Neural progenitor cell (in vitro differentiated cells): Measurements from ENCODE around the gene MAP3K13. TPM values are rescaled to one million over a fixed set of nuclear protein-coding genes. Genes with fewer than 3 reads are reported as not detected.
"Not testable (repeated sequence)": the region's sequence is repeated elsewhere in the genome, so short reads cannot be mapped to it uniquely, and the experiment has no call there.

Source experiments
- DNase-seq: peaks from one replicate; pipeline ENCODE4 v3.0.0-alpha.2; 2016; ENCODE audit warnings: low spot score
- H2AFZ ChIP-seq: fragments of 200-600 bp; sonication (generic); replicated peaks from 2 replicates; pipeline ENCODE4 v1.6.1; 2016; ENCODE audit warnings: antibody characterized with exemption
- H3F3A ChIP-seq: fragments of 200-600 bp; sonication (generic); 2 replicates; pipeline ENCODE4 v1.6.1; 2016; ENCODE audit warnings: antibody characterized with exemption, low read depth
- H3K27ac ChIP-seq: fragments of 200-600 bp; sonication (generic); 2 replicates; pipeline ENCODE4 v1.5.1; 2016; ENCODE audit warnings: mild to moderate bottlenecking
- H3K27me3 ChIP-seq: fragments of 200-600 bp; sonication (generic); 2 replicates; pipeline ENCODE4 v1.6.1; 2016; ENCODE audit warnings: mild to moderate bottlenecking, moderate library complexity
- H3K36me3 ChIP-seq: fragments of 200-600 bp; sonication (generic); 2 replicates; pipeline ENCODE4 v1.5.1; 2016
- H3K4me1 ChIP-seq: fragments of 200-600 bp; sonication (generic); 2 replicates; pipeline ENCODE4 v1.6.1; 2016; ENCODE audit warnings: mixed run types
- H3K4me2 ChIP-seq: fragments of 200-600 bp; sonication (generic); 2 replicates; pipeline ENCODE4 v1.6.1; 2016
- H3K4me3 ChIP-seq: fragments of 200-600 bp; sonication (generic); 2 replicates; pipeline ENCODE4 v1.5.1; 2016
- H3K79me2 ChIP-seq: fragments of 200-600 bp; sonication (generic); 2 replicates; pipeline ENCODE4 v1.6.1; 2016; ENCODE audit warnings: low read depth
- H3K9ac ChIP-seq: fragments of 200-600 bp; sonication (generic); 2 replicates; pipeline ENCODE4 v1.6.1; 2016
- H3K9me3 ChIP-seq: fragments of 200-600 bp; sonication (generic); 2 replicates; pipeline ENCODE4 v1.5.1; 2016; ENCODE audit warnings: low read depth
- H4K20me1 ChIP-seq: fragments of 200-600 bp; sonication (generic); 2 replicates; pipeline ENCODE4 v1.6.1; 2016; ENCODE audit warnings: low read depth
- H3K27ac Mint-ChIP-seq: 3 replicates; pipeline ENCODE4 v1.8.0; 2021; ENCODE audit warnings: mixed read lengths
- H3K27me3 Mint-ChIP-seq: 2 replicates; pipeline ENCODE4 v1.8.0; 2022; ENCODE audit warnings: low read depth, mild to moderate bottlenecking, inconsistent platforms, moderate library complexity, mixed read lengths; ENCODE audit not compliant: insufficient read depth
- H3K36me3 Mint-ChIP-seq: 3 replicates; pipeline ENCODE4 v1.8.0; 2021; ENCODE audit warnings: mixed read lengths
- H3K4me1 Mint-ChIP-seq: 3 replicates; pipeline ENCODE4 v1.8.0; 2021; ENCODE audit warnings: mixed read lengths
- H3K4me3 Mint-ChIP-seq: 3 replicates; pipeline ENCODE4 v1.8.0; 2021; ENCODE audit warnings: mild to moderate bottlenecking, moderate library complexity, mixed read lengths
- H3K9me3 Mint-ChIP-seq: 3 replicates; pipeline ENCODE4 v1.8.0; 2020; ENCODE audit warnings: mixed read lengths
- CTCF ChIP-seq: fragments of 200-600 bp; sonication (generic); IDR thresholded peaks from 2 replicates; pipeline ENCODE4 v1.5.1; 2017; ENCODE audit warnings: antibody characterized with exemption, mild to moderate bottlenecking
- EZH2 ChIP-seq: fragments of 200-600 bp; sonication (generic); IDR thresholded peaks from 2 replicates; pipeline ENCODE4 v1.6.1; 2017; ENCODE audit warnings: antibody characterized with exemption, mild to moderate bottlenecking, moderate library complexity
- EZH2phosphoT487 ChIP-seq: fragments of 200-600 bp; sonication (generic); IDR thresholded peaks from 2 replicates; pipeline ENCODE4 v1.6.1; 2017; ENCODE audit warnings: antibody characterized with exemption
- total RNA-seq: library from RNA; depleted of rRNA; stranded (reverse); fragments of >200 nt; gene quantifications from 2 replicates; pipeline ENCODE4 v1.2.3, GENCODE V29; 2015; ENCODE audit warnings: low replicate concordance

The MAP3K13 gene
- total RNA-seq, 1 donor from 2014 or later = 34.6 TPM

- no peaks in the 10 kb centered on the region for H3K79me2 ChIP-seq
- Mint-ChIP-seq H3K27me3 (peaks cover 8% of the 10 kb centered on the region), H3K36me3 (no peaks in the 10 kb centered on the region), H3K27ac (no peak overlapping the region), H3K9me3 (no peaks in the 10 kb centered on the region), H3K4me1 (peaks cover 16% of the 10 kb centered on the region), H3K4me3 (no peak overlapping the region)
- H3K4me2 ChIP-seq = no peak overlapping the region
- H3K4me3 ChIP-seq = no peak overlapping the region
- H3K4me1 ChIP-seq = peaks cover 10% of the 10 kb centered on the region
- H3K9me3 ChIP-seq = no peaks in the 10 kb centered on the region
- H3F3A ChIP-seq = peaks cover 11% of the 10 kb centered on the region
- H3K27ac ChIP-seq = no peak overlapping the region
- no peak for DNase-seq
- TF ChIP-seq CTCF (no peak), EZH2 (no peak), EZH2phosphoT487 (no peak)
- H4K20me1 ChIP-seq = peaks cover 12% of the 10 kb centered on the region
- no peaks in the 10 kb centered on the region for H3K36me3 ChIP-seq
- no peak overlapping the region for H3K9ac ChIP-seq
- H2AFZ ChIP-seq = no peak overlapping the region
- peaks cover 48% of the 10 kb centered on the region for H3K27me3 ChIP-seq
These were observed 2.5 kb downstream of the MAP3K13 start for GRCh38 chr3:185365291-185366073.

- Mint-ChIP-seq H3K4me1 (peaks cover 16% of the 10 kb centered on the region), H3K36me3 (no peaks in the 10 kb centered on the region), H3K27me3 (peaks cover 8% of the 10 kb centered on the region), H3K9me3 (no peaks in the 10 kb centered on the region), H3K4me3 (no peak overlapping the region), H3K27ac (no peak overlapping the region)
- Histone ChIP-seq H4K20me1 (peaks cover 12% of the 10 kb centered on the region), H3K9me3 (no peaks in the 10 kb centered on the region), H3K36me3 (no peaks in the 10 kb centered on the region), H3K27ac (no peak overlapping the region), H3F3A (peaks cover 11% of the 10 kb centered on the region), H3K4me3 (no peak overlapping the region), H3K9ac (no peak overlapping the region), H3K27me3 (peaks cover 48% of the 10 kb centered on the region), H3K4me1 (peaks cover 13% of the 10 kb centered on the region), H3K4me2 (no peak overlapping the region), H2AFZ (no peak overlapping the region), H3K79me2 (no peaks in the 10 kb centered on the region)
- DNase-seq = no peak
- TF ChIP-seq EZH2phosphoT487 (no peak), CTCF (no peak), EZH2 (no peak)
These were observed 3.1 kb downstream of the MAP3K13 start for GRCh38 chr3:185366074-185366335.

- H3K9ac ChIP-seq = no peak overlapping the region
- peaks cover 48% of the 10 kb centered on the region for H3K27me3 ChIP-seq
- H3K27ac ChIP-seq = no peak overlapping the region
- H3K36me3 ChIP-seq = no peaks in the 10 kb centered on the region
- Mint-ChIP-seq H3K36me3 (no peaks in the 10 kb centered on the region), H3K27ac (no peak overlapping the region), H3K4me1 (peaks cover 20% of the 10 kb centered on the region), H3K9me3 (no peaks in the 10 kb centered on the region), H3K4me3 (no peak overlapping the region), H3K27me3 (peaks cover 8% of the 10 kb centered on the region)
- peaks cover 12% of the 10 kb centered on the region for H4K20me1 ChIP-seq
- H3K79me2 ChIP-seq = no peaks in the 10 kb centered on the region
- TF ChIP-seq EZH2phosphoT487 (no peak), EZH2 (no peak), CTCF (no peak)
- peaks cover 16% of the 10 kb centered on the region for H3F3A ChIP-seq
- no peak overlapping the region for H3K4me3 ChIP-seq
- no peak overlapping the region for H3K4me2 ChIP-seq
- no peak for DNase-seq
- peaks cover 22% of the 10 kb centered on the region for H3K4me1 ChIP-seq
- H3K9me3 ChIP-seq = no peaks in the 10 kb centered on the region
- no peak overlapping the region for H2AFZ ChIP-seq
These were observed 4.0 kb downstream of the MAP3K13 start for GRCh38 chr3:185366913-185367312.

GRCh38 chr3:185370349-185370748 is 7.4 kb downstream of the MAP3K13 start:
- H3K4me1 Mint-ChIP-seq = peaks cover 10% of the 10 kb centered on the region
- H2AFZ ChIP-seq, DNase-seq, H3K4me3 Mint-ChIP-seq, H3K9me3 Mint-ChIP-seq, H3K36me3 ChIP-seq, H3K9me3 ChIP-seq, H3K27me3 Mint-ChIP-seq, H3K9ac ChIP-seq, H3K36me3 Mint-ChIP-seq, H4K20me1 ChIP-seq, H3K4me2 ChIP-seq, H3K27ac ChIP-seq, H3K4me3 ChIP-seq, H3K79me2 ChIP-seq, H3K27ac Mint-ChIP-seq: not testable (repeated sequence)
- H3K27me3 ChIP-seq = peaks cover 24% of the 10 kb centered on the region
- peaks cover 12% of the 10 kb centered on the region for H3K4me1 ChIP-seq
- H3F3A ChIP-seq = peaks cover 13% of the 10 kb centered on the region
